GM12878 (cell line): ENCODE data around the gene CXorf58. TPM values are rescaled to one million over a fixed set of nuclear protein-coding genes. Genes with fewer than 3 reads are reported as not detected.

Experiments used
- ATAC-seq: fragments of 200-7000 bp; cut with Tn5 transposase; 3 replicates; pipeline ENCODE4 v1.9.1; 2020; ENCODE audit warnings: mild to moderate bottlenecking, moderate library complexity
- BruUV-seq: library from RNA; stranded (reverse); fragments of 400-500 nt; replicated peaks from 2 replicates; lab custom pipeline; 2021; lab: Mats Ljungman, UMichigan
- CTCF ChIA-PET: fragments of 300-600 bp; sonication (Branson Sonifier 250); formaldehyde crosslinking; extraction: SDS; loops from one replicate; lab custom pipeline; 2021; ENCODE audit warnings: inconsistent platforms; lab: Yijun Ruan, JAX
- POLR2A ChIA-PET: fragments of 350-600 bp; formaldehyde crosslinking; extraction: SDS; loops from one replicate; lab custom pipeline; 2021; ENCODE audit warnings: inconsistent platforms; lab: Charles Lee
- RAD21 ChIA-PET: fragments of 300-600 bp; sonication (Branson Sonifier 250); formaldehyde crosslinking; loops from one replicate; lab custom pipeline; 2023; ENCODE audit warnings: antibody characterized with exemption; ENCODE audit not compliant: unreplicated experiment; lab: Charles Lee
- SMC1A ChIA-PET: fragments of 300-600 bp; sonication (Branson Sonifier 250); formaldehyde crosslinking; loops from one replicate; lab custom pipeline; 2023; ENCODE audit not compliant: unreplicated experiment, uncharacterized antibody; lab: Charles Lee
- DNase-seq: peaks from one replicate; pipeline ENCODE4 v3.0.0-alpha.2; 2011; ENCODE audit warnings: low read depth, low spot score
- FAIRE-seq: peaks from 3 replicates; lab custom pipeline; 2011; peaks lifted over from hg19 to GRCh38; lab: Jason Lieb, UNC
- H2AFZ ChIP-seq: 2 replicates; pipeline ENCODE4 v1.6.0; 2011; ENCODE audit warnings: low read depth, low read length, control low read depth; ENCODE audit not compliant: control insufficient read depth
- H3K27ac ChIP-seq: 2 replicates; pipeline ENCODE4 v1.5.1; 2011; ENCODE audit warnings: control low read depth; ENCODE audit not compliant: control insufficient read depth, insufficient read depth
- H3K27me3 ChIP-seq, 2 experiments: replicated peaks in 1 of 2; 2 replicates each; pipeline versions ENCODE4 v1.6.0 to v1.6.1; 2011; ENCODE audit warnings: low read length in 1 of 2; ENCODE audit not compliant: control insufficient read depth in 2 of 2, insufficient read depth in 2 of 2
- H3K36me3 ChIP-seq, 2 experiments: 2 replicates each; pipeline ENCODE4 v1.5.1; 2011; ENCODE audit warnings: low read length in 1 of 2; ENCODE audit not compliant: control insufficient read depth in 2 of 2, insufficient read depth in 2 of 2
- H3K4me1 ChIP-seq: 2 replicates; pipeline ENCODE4 v1.6.1; 2011; ENCODE audit warnings: mild to moderate bottlenecking, low read length, moderate library complexity, mixed read lengths; ENCODE audit not compliant: control insufficient read depth, insufficient read depth
- H3K4me2 ChIP-seq: 2 replicates; pipeline ENCODE4 v1.6.0; 2011; ENCODE audit warnings: control low read depth; ENCODE audit not compliant: control insufficient read depth, insufficient read depth
- H3K4me3 ChIP-seq: fragments of 200-600 bp; sonication (generic); 2 replicates; pipeline ENCODE4 v1.5.1; 2016
- H3K79me2 ChIP-seq: 2 replicates; pipeline ENCODE4 v1.6.0; 2011; ENCODE audit warnings: low read length; ENCODE audit not compliant: control insufficient read depth, insufficient read depth
- H3K9ac ChIP-seq: 2 replicates; pipeline ENCODE4 v1.8.0; 2011; ENCODE audit warnings: low read length, control low read depth, mixed read lengths; ENCODE audit not compliant: control insufficient read depth, insufficient read depth
- H3K9me3 ChIP-seq: replicated peaks from 3 replicates; pipeline ENCODE4 v1.5.1; 2011; ENCODE audit warnings: mild to moderate bottlenecking, low read length; ENCODE audit not compliant: control insufficient read depth, insufficient read depth
- H4K20me1 ChIP-seq: 2 replicates; pipeline ENCODE4 v1.6.0; 2011; ENCODE audit not compliant: control insufficient read depth, insufficient read depth
- CREM ChIP-seq: IDR thresholded peaks from 2 replicates; pipeline ENCODE4 v1.6.1; 2014; ENCODE audit warnings: antibody characterized with exemption, low read depth
- EED ChIP-seq: sonication (generic); IDR thresholded peaks from 2 replicates; pipeline ENCODE4 v1.6.1; 2016; ENCODE audit warnings: antibody characterized with exemption, low read depth
- HCFC1 ChIP-seq: fragments of 150-350 bp; IDR thresholded peaks from 2 replicates; pipeline ENCODE4 v1.6.1; 2014; ENCODE audit warnings: low read length
- JUND ChIP-seq: IDR thresholded peaks from 2 replicates; pipeline ENCODE4 v1.6.1; 2012; ENCODE audit warnings: low read depth, mild to moderate bottlenecking, low read length, improper control_type of control experiment, moderate library complexity
- NBN ChIP-seq: fragments of 450-650 bp; IDR thresholded peaks from 2 replicates; pipeline ENCODE4 v1.6.1; 2016
- POU2F2 ChIP-seq: IDR thresholded peaks from 3 replicates; pipeline ENCODE4 v1.6.1; 2011; ENCODE audit warnings: low read depth, mild to moderate bottlenecking, low read length, borderline replicate concordance
- RAD21 ChIP-seq: IDR thresholded peaks from 2 replicates; pipeline ENCODE4 v1.6.1; 2011; ENCODE audit warnings: mild to moderate bottlenecking, low read depth, low read length, moderate library complexity; ENCODE audit not compliant: insufficient read depth
- SMARCA5 ChIP-seq: fragments of 450-650 bp; IDR thresholded peaks from 2 replicates; pipeline ENCODE4 v1.6.1; 2017; ENCODE audit warnings: mild to moderate bottlenecking
- TCF3 ChIP-seq: IDR thresholded peaks from 2 replicates; pipeline ENCODE4 v1.6.1; 2012; ENCODE audit warnings: low read depth, mild to moderate bottlenecking, low read length, borderline replicate concordance; ENCODE audit not compliant: insufficient read depth
- WGBS: methylation state at CpG from one replicate; pipeline ENCODE4 v1.1.6; 2016; ENCODE audit warnings: low lambda C conversion rate; ENCODE audit not compliant: insufficient replicate concordance, insufficient coverage; ENCODE audit errors: missing lambda C conversion rate; 5-methylcytosine and 5-hydroxymethylcytosine counted together
- in situ Hi-C: fragments of 300-500 bp; cut with MboI; formaldehyde crosslinking; loops from 9 replicates; pipeline ENCODE4 v1.14.3; 2018; ENCODE audit warnings: mixed read lengths
- intact Hi-C: fragments of 100-400 bp; cut with micrococcal nuclease; formaldehyde crosslinking; loops from one replicate; pipeline ENCODE4 v1.14.2; 2022; ENCODE audit not compliant: unreplicated experiment
- polyA plus RNA-seq, 11 experiments: library from polyadenylated mRNA; depleted of rRNA in 4 of 11; unstranded in 6 of 11; stranded (reverse) in 5 of 11; fragments of >200 nt; fragmentation: Nextera tagmentation in 4 of 11; fragmentation: Illumina TruSeq in 1 of 11; extraction: Ambion mirVana in 4 of 11; extraction: Trizol in 1 of 11; gene quantifications; 1 replicate in 1 of 11; 2 replicates in 10 of 11; pipeline versions ENCODE4 v1.2.1 to v1.2.3, GENCODE V29; 2011 to 2016; ENCODE audit warnings: inconsistent platforms in 2 of 11, missing spikeins in 2 of 11, low read depth in 1 of 11
- total RNA-seq, 4 experiments: library from RNA; depleted of rRNA in 3 of 4; stranded (reverse); fragments of >200 nt in 3 of 4; fragmentation: Illumina TruSeq in 1 of 4; extraction: Trizol in 1 of 4; gene quantifications; 2 replicates each; pipeline versions ENCODE4 v1.2.1 to v1.2.3, GENCODE V29; 2013 to 2021
- TF ChIP-seq, protein P1 (sequence below): fragments of 450-650 bp; IDR thresholded peaks from 2 replicates; pipeline ENCODE4 v1.6.1; 2016; ENCODE audit warnings: mild to moderate bottlenecking, moderate library complexity, borderline replicate concordance
- TF ChIP-seq, protein P2 (sequence below): IDR thresholded peaks from 2 replicates; pipeline ENCODE4 v1.6.1; 2012; ENCODE audit warnings: low read depth, low read length, improper control_type of control experiment
- TF ChIP-seq, protein P3 (sequence below): fragments of 450-650 bp; IDR thresholded peaks from 2 replicates; pipeline ENCODE4 v1.6.1; 2017; ENCODE audit warnings: mild to moderate bottlenecking, low read depth, inconsistent platforms; ENCODE audit not compliant: poor library complexity, severe bottlenecking

The CXorf58 gene
- total and polyA plus RNA-seq, 10 of the 15 experiments (the other 5 are each of a cell fraction or from before 2014, with no cell fraction given), result 0.10 to 0.24 (median 0.13) TPM; not detected in 5

- POLR2A ChIA-PET, result interaction anchor here (0.7 kb wide), 3 partner anchors 76 to 151 kb away, joined by 3 to 4 read pairs (median 3); no protein-coding TSS in a partner anchor
- Histone ChIP-seq H3K27me3 (no peaks in the 10 kb centered on the region), H3K9ac (no peak overlapping the region), H3K27ac (no peak overlapping the region), H3K4me2 (no peak overlapping the region), H3K9me3 (no peaks in the 10 kb centered on the region; the same call in 2 of the 3 replicates), H4K20me1 (no peaks in the 10 kb centered on the region), H3K4me3 (no peak overlapping the region), H3K4me1 (no peaks in the 10 kb centered on the region), H3K36me3 (no peaks in the 10 kb centered on the region), H2AFZ (no peak overlapping the region), H3K79me2 (no peaks in the 10 kb centered on the region)
- RAD21 ChIA-PET, result interaction anchor here (1.1 kb wide), 1 partner anchor 13 kb away, joined by 4 read pairs; no protein-coding TSS in a partner anchor
- WGBS, result 82% methylated on average over 3 of the region's 3 CpGs
- SMC1A ChIA-PET, result interaction anchor here (0.8 to 2.6 kb wide), 5 partner anchors 8 to 108 kb away, joined by 3 to 13 read pairs (median 7); no protein-coding TSS in a partner anchor
- ATAC-seq (no peak), DNase-seq (no peak), FAIRE-seq (no peak)
- intact Hi-C loops (no loop called here), in situ Hi-C loops (no loop called here)
- CTCF ChIA-PET, result interaction anchor here (2.8 kb wide), 1 partner anchor 13 kb away, joined by 14 read pairs; no protein-coding TSS in a partner anchor
- no TSS peak for BruUV-seq
- TF ChIP-seq, protein P1, sequence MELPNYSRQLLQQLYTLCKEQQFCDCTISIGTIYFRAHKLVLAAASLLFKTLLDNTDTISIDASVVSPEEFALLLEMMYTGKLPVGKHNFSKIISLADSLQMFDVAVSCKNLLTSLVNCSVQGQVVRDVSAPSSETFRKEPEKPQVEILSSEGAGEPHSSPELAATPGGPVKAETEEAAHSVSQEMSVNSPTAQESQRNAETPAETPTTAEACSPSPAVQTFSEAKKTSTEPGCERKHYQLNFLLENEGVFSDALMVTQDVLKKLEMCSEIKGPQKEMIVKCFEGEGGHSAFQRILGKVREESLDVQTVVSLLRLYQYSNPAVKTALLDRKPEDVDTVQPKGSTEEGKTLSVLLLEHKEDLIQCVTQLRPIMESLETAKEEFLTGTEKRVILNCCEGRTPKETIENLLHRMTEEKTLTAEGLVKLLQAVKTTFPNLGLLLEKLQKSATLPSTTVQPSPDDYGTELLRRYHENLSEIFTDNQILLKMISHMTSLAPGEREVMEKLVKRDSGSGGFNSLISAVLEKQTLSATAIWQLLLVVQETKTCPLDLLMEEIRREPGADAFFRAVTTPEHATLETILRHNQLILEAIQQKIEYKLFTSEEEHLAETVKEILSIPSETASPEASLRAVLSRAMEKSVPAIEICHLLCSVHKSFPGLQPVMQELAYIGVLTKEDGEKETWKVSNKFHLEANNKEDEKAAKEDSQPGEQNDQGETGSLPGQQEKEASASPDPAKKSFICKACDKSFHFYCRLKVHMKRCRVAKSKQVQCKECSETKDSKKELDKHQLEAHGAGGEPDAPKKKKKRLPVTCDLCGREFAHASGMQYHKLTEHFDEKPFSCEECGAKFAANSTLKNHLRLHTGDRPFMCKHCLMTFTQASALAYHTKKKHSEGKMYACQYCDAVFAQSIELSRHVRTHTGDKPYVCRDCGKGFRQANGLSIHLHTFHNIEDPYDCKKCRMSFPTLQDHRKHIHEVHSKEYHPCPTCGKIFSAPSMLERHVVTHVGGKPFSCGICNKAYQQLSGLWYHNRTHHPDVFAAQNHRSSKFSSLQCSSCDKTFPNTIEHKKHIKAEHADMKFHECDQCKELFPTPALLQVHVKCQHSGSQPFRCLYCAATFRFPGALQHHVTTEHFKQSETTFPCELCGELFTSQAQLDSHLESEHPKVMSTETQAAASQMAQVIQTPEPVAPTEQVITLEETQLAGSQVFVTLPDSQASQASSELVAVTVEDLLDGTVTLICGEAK, result no peak
- TF ChIP-seq EED, result no peak
- TF ChIP-seq NBN, result no peak
- TF ChIP-seq CREM, result no peak
- TF ChIP-seq, protein P2, sequence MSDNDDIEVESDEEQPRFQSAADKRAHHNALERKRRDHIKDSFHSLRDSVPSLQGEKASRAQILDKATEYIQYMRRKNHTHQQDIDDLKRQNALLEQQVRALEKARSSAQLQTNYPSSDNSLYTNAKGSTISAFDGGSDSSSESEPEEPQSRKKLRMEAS, result no peak
- TF ChIP-seq SMARCA5, result no peak
- no peak for TF ChIP-seq HCFC1
- no peak for TF ChIP-seq JUND
- no peak for TF ChIP-seq POU2F2
- TF ChIP-seq, protein P3, sequence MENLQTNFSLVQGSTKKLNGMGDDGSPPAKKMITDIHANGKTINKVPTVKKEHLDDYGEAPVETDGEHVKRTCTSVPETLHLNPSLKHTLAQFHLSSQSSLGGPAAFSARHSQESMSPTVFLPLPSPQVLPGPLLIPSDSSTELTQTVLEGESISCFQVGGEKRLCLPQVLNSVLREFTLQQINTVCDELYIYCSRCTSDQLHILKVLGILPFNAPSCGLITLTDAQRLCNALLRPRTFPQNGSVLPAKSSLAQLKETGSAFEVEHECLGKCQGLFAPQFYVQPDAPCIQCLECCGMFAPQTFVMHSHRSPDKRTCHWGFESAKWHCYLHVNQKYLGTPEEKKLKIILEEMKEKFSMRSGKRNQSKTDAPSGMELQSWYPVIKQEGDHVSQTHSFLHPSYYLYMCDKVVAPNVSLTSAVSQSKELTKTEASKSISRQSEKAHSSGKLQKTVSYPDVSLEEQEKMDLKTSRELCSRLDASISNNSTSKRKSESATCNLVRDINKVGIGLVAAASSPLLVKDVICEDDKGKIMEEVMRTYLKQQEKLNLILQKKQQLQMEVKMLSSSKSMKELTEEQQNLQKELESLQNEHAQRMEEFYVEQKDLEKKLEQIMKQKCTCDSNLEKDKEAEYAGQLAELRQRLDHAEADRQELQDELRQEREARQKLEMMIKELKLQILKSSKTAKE, result no peak
- TF ChIP-seq TCF3, result no peak
- TF ChIP-seq RAD21, result no peak
Observed at GRCh38 chrX:23888887-23889501, 18.8 kb upstream of the CXorf58 start.
